ENCODE measurements around the gene CCDC127.

The CCDC127 gene

DNA sequence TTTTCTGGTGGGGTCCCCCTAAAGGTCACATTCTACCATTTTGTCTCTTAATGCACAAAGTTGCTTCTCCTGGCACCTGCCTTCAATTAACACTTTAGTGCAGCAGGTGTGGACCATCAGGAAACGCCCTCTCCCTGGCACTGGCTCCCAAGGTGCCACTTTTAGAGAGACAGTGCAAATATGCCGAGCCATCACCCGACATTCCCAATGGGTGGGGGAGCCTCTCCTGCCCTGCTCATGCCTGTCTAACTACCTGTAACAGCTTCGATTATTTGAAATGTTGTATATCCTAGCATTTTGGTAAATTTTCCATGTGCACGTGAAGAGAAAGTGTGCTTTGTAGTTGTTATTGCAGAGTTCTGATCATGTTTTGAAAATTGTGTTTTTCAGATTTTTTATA lies 39.8 kb downstream of the CCDC127 start:
- TF ChIP-seq, protein P1, sequence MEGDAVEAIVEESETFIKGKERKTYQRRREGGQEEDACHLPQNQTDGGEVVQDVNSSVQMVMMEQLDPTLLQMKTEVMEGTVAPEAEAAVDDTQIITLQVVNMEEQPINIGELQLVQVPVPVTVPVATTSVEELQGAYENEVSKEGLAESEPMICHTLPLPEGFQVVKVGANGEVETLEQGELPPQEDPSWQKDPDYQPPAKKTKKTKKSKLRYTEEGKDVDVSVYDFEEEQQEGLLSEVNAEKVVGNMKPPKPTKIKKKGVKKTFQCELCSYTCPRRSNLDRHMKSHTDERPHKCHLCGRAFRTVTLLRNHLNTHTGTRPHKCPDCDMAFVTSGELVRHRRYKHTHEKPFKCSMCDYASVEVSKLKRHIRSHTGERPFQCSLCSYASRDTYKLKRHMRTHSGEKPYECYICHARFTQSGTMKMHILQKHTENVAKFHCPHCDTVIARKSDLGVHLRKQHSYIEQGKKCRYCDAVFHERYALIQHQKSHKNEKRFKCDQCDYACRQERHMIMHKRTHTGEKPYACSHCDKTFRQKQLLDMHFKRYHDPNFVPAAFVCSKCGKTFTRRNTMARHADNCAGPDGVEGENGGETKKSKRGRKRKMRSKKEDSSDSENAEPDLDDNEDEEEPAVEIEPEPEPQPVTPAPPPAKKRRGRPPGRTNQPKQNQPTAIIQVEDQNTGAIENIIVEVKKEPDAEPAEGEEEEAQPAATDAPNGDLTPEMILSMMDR (IDR thresholded peaks at IDR 0.05; ENCODE audit: extremely low read depth, missing control alignments), result no peak
- no peak for DNase-seq (ENCODE audit: low spot score)

DNA sequence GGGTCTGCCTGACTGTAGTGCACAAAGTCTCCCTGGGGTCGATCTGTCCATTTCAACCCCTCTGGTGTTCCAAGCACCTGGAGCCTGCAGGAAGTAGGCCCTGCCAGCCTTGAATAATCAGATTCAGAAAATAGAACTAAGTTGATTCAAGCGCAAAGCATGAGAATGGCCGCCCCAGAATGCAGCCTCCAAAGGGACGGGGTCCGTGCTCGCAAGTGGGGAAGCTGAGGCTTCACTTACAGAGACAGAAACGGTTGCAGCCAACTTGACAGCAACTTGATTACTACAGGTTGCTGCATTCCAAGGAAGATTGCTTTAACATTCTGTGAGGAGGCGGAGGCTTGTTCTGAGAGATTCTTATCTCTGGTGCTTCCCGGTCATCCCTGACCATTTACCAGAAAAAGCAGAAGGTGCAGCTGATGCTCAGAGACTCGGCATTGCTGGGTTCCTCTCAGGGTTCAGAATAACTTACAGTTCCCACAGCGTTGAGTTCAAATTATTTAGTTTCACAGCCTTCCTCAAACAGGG lies 41.6 kb downstream of the CCDC127 start:
- TF ChIP-seq, protein P1 (IDR thresholded peaks at IDR 0.05; ENCODE audit: extremely low read depth, missing control alignments), result no peak
- DNase-seq (ENCODE audit: low spot score), result no peak

DNA sequence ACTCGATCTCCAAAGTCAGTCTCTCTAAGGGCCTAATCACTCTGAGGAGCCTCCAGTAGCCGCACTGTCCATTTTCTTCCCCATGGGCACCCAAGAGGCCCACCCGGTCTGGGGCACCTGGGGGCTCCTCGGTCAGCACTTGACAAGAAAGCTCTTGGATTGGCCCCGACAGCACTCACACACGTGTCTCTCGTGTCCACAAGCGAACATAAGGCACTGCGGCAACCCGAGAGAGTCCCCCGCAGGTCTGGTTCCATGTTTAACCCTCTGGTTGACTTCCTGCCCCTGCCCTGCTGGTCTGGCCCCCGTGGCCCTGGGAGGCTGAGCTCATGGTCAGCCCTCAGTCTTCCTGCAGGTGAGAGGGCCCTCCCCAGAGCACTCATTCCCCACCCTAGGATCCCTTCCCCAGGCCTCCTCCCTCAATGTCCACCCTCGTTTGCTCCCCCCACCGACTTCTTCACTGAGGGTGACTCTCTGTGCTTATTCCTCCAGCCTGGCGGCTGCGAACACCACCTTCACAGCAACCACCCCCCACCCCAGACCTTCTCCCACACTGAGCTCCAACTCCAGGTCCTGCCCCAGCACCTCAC lies 43.0 kb downstream of the CCDC127 start:
- TF ChIP-seq, protein P1 (IDR thresholded peaks at IDR 0.05; ENCODE audit: extremely low read depth, missing control alignments), result no peak
- no peak for DNase-seq (ENCODE audit: low spot score)

DNA sequence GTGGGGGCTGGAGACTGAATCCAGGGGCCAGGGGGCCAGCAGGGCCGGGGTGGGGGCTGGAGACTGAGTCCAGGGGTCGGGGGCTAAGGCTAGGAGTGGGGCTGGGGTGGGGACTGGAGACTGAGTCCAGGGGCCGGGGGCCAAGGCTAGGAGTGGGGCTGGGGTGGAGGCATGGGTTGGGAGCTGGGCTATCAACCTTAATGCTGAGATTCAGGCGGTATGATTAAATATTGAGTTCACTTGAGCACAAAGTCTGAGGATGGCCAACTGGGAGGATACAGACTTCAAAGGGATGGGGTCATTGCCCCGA lies 43.7 kb downstream of the CCDC127 start:
- TF ChIP-seq, protein P1 (IDR thresholded peaks at IDR 0.05; ENCODE audit: extremely low read depth, missing control alignments), result no peak
- no peak for DNase-seq (ENCODE audit: low spot score)

DNA sequence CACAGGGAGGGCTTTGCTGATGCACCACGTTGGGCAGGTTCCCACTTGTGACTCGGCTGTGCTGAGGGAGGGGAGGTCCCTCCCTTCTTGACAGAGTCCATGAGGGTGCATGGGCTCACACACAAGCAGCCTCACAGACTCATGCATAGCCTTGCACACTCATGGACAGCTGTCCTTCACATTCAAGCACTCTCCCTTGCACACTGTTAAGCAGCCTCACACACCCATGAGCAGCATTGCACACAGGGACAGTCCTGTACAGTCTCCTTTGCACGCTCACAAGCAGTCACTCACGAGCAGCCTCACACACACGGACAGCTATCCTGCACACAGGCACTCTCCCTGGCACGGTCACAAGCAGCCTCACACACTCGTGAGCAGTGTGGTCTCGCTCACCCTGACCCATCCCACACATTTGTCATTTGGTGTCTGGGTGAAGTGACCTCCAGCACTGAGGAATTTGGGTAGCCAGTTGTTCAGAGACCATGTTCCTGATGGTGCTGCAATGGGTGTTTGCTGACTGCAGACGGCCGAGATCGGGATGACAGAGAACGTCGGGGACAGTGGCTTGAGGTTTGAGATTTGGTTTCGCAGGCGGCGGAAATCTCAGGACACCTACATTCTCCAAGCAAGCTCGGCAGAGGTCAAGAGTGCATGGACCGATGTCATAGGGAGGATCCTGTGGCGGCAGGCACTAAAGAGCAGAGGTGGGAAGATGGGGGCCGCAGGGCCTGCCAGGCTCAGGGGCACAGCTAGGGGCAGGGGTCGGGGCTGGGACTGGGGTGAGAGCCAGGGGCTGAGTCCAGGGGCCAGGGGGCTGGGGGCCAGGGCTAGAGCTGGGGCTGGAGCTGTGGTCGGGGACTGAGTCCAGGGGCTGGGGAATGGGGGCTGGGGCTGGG lies 44.3 kb downstream of the CCDC127 start:
- no peak for DNase-seq (ENCODE audit: low spot score)
- TF ChIP-seq, protein P1 (IDR thresholded peaks at IDR 0.05; ENCODE audit: extremely low read depth, missing control alignments), result no peak

DNA sequence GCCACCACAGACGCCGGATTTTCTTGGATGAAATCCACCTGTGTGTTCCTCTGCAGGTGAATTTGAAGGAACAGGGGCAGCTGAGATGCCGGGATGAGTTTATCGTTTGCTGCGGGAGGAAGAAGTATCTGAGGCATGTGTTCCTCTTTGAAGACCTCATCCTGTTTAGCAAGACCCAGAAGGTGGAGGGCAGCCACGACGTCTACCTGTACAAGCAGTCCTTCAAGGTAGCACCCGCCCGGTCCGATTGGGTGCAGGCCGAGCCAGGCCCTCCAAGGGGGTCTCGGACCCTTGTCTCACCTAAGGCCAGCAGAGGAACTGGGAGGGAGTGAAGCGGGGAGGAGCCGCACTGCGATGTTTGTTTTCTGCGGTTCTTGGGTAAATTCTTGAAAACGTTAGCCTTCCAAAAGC lies 45.1 kb downstream of the CCDC127 start:
- TF ChIP-seq, protein P1 (IDR thresholded peaks at IDR 0.05; ENCODE audit: extremely low read depth, missing control alignments), result no peak
- no peak for DNase-seq (ENCODE audit: low spot score)

DNA sequence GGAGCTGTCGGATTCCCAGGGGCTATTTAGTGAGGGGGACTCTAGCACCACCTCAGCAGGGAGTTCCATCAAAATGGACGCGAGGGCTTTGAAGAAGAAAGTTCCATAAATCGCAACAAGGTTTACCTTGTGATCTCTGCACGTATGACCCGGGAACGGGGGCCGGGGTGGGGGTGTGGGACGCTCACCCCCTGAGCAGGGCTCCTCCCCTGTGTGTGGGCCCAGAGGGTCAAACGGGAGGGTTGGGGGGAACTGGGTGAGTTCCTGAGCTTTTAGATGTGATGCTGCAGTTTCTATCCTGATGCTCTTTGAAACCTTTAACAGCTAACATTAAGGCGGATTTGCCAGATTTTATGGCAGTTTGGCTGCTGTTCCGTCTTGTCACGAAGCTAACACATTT lies 45.5 kb downstream of the CCDC127 start:
- TF ChIP-seq, protein P1 (IDR thresholded peaks at IDR 0.05; ENCODE audit: extremely low read depth, missing control alignments), result no peak
- no peak for DNase-seq (ENCODE audit: low spot score)

Data from GM20000 (cell line).